ENCODE measurements around the gene RPAIN.

RPAIN gene

GRCh38 chr17:5419959-5420653 lies at the start of gene RPAIN:
RPAIN (plus strand) TSS chr17:5420182; CDS start chr17:5420211, 29 bp downstream.
- DNase-seq (ENCODE audit: low read depth in 2 of 2): peak; percentile 72 to 74

- DNase-seq (ENCODE audit: low read depth in 2 of 2): no peak
These were observed 49.6 kb upstream of the RPAIN start for GRCh38 chr17:5370411-5370810.

GRCh38 chr17:5373112-5373511 lies 46.9 kb upstream of the RPAIN start:
- no peak for DNase-seq (ENCODE audit: low read depth in 2 of 2)

- no peak for DNase-seq (ENCODE audit: low read depth in 2 of 2)
These were observed 41.3 kb upstream of the RPAIN start for GRCh38 chr17:5378566-5379207.

GRCh38 chr17:5379351-5380107 lies 40.5 kb upstream of the RPAIN start:
- no peak for DNase-seq (ENCODE audit: low read depth in 2 of 2)

GRCh38 chr17:5380491-5381135 lies 39.4 kb upstream of the RPAIN start:
- DNase-seq (ENCODE audit: low read depth in 2 of 2): no peak

GRCh38 chr17:5381542-5381941 lies 38.4 kb upstream of the RPAIN start:
- no peak for DNase-seq (ENCODE audit: low read depth in 2 of 2)

GRCh38 chr17:5391678-5392077 lies 28.3 kb upstream of the RPAIN start:
- no peak for DNase-seq (ENCODE audit: low read depth in 2 of 2)

- DNase-seq (ENCODE audit: low read depth in 2 of 2): no peak
These were observed 23.4 kb upstream of the RPAIN start for GRCh38 chr17:5396612-5397011.

- no peak for DNase-seq (ENCODE audit: low read depth in 2 of 2)
These were observed 20.2 kb upstream of the RPAIN start for GRCh38 chr17:5399767-5400166.

- no peak for DNase-seq (ENCODE audit: low read depth in 2 of 2)
These were observed 14.6 kb upstream of the RPAIN start for GRCh38 chr17:5405400-5405799.

GRCh38 chr17:5408186-5408585 lies 11.8 kb upstream of the RPAIN start:
- DNase-seq (ENCODE audit: low read depth in 2 of 2): no peak

- no peak for DNase-seq (ENCODE audit: low read depth in 2 of 2)
These were observed 9.2 kb upstream of the RPAIN start for GRCh38 chr17:5410594-5411272.

- DNase-seq (ENCODE audit: low read depth in 2 of 2): no peak
These were observed 6.3 kb upstream of the RPAIN start for GRCh38 chr17:5413682-5414081.

- DNase-seq (ENCODE audit: low read depth in 2 of 2): no peak
These were observed 3.1 kb upstream of the RPAIN start for GRCh38 chr17:5416901-5417300.

- DNase-seq (ENCODE audit: low read depth in 2 of 2): peak; percentile 30 to 58
These were observed 1.1 kb upstream of the RPAIN start for GRCh38 chr17:5418858-5419355.

- DNase-seq (ENCODE audit: low read depth in 2 of 2): peak; percentile 91
These were observed 525 bp upstream of the RPAIN start, which contains the start of gene NUP88 for GRCh38 chr17:5419356-5419958. NUP88 (minus strand) TSS chr17:5419662; CDS start chr17:5419650, 12 bp downstream.

- DNase-seq (ENCODE audit: low read depth in 2 of 2): no peak
These were observed 2.5 kb downstream of the RPAIN start for GRCh38 chr17:5422505-5422904.

GRCh38 chr17:5424909-5425308 lies 4.9 kb downstream of the RPAIN start:
- no peak for DNase-seq (ENCODE audit: low read depth in 2 of 2)

GRCh38 chr17:5425826-5426225 lies 5.8 kb downstream of the RPAIN start:
- DNase-seq (ENCODE audit: low read depth in 2 of 2): no peak
